AG08395 (cell line): Measurements from ENCODE around the gene RAD23A.
A peak's percentile ranks its signal among the peaks of the same experiment; 100 is the strongest.
"Not testable (repeated sequence)": the region's sequence is repeated elsewhere in the genome, so short reads cannot be mapped to it uniquely, and the experiment has no call there.

Experiments
- DNase-seq: peaks from one replicate; pipeline ENCODE4 v3.0.0; 2012; ENCODE audit warnings: mixed read lengths, low spot score

RAD23A gene

DNA sequence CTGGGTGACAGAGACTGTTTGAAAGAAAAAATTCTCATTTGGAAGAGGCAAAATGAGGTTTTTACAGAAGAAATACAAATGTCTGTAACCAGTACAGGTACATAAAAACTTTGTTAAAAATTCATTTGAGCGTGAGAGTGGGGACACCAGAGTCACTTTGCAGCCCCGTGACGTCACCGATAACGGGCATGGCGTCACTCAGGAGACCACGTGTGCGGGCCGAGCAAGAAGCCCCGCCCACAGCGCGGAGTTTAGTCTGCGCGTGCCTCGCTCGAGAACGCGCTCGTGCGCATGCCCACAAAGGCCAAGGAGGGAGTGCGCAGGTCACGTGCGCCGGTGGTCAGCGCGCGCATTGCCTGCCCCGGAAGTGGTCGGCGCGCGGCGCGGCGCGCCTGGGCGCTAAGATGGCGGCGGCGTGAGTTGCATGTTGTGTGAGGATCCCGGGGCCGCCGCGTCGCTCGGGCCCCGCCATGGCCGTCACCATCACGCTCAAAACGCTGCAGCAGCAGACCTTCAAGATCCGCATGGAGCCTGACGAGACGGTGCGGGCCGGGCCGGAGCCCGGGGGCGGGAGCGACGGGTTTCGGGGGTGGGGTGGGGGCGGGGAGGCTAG, at the start of gene RAD23A:
Gene RAD23A, plus strand, starts transcription at position 384 of the 613 bp plus-strand sequence. Its CDS starts 87 bp downstream, at position 471.
- DNase-seq = peak; percentile 97

DNA sequence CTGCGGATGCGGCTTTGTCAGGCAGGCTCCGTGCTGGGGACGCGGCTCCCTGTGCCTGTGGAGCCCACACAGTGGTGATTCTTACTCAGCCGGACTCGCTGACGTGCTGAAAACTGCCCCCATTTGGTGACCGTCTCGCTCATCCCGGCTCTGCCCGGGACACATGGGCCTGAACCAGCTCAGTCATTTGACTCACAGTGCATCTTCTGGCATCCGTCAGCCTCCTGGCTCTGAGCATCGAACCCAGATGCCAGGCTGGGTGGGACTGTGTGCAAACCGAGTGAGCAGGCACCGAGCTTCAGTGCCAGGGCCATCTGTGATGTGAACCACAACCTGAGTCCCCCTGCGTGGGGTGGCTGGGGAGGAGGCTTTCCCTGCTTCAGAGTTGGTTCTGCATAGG, 49.2 kb upstream of the RAD23A start:
- DNase-seq = no peak

DNA sequence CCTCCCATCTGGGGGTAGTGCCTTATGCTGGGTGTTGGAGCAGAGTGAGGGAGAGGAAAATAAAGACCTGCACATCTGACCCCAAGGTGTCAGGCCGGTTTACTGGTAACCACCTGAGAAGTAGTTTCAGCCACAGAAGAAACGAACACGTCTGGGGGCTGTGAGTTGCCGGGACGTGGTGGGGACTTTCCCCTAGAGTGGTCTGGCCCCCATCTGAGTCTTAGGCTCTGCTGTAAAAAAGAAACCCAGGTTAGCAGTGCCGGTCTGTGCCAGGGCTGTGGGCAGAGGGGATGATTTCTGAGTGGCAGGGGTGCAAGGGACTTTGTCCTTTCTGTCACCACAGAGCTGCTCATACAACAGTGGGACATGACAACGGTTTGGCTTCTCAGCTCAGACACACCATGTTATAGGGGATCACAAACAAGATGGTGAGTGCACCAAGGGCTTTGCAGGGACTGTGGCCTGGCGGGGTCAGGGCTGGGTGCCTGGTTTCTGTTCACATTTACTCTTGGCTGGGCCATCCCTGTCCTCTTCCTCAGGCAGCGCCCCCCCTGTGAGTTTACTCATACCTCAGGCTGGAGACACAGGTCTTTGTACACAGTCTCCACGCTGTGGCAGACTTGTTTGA, 45.7 kb upstream of the RAD23A start:
- DNase-seq = no peak

DNA sequence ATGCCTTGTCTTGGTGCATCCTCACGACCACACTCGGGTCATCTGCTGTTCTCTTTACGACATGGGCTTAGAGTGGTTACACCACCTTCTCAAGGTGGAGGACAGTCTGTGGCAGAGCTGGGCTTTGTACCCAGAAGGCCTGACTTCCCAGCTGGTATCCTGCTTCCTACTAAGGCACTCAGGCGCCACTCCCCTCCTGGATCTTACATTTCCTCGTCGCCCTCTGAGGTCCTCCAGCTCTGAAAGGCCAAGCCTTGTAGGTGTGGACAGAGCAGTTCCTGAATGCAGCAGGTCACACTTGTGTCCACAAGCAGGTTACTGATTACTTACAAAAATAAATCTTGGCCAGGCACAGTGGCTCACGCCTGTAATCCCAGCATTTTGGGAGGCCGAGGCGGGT, 38.5 kb upstream of the RAD23A start:
- no peak for DNase-seq

DNA sequence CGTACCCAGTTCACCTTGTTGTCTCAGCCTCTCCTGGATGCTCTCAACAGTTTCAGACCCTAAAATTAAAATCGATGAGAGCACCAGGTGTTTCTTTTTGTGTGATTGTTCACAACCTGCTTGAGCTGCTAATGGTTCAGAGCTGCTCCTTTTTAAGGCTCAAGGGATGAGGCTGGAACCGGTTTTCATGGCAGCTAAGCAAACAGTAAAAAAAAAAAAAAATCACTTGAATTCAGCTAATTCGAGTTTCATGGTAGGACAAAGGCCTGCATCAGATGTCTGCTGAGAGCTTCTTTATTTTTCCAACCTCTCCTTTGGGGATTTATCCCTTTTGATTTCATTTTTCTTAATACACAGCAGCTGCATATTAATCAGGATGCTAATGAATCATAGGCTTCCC, 33.1 kb upstream of the RAD23A start:
- DNase-seq = no peak

DNA sequence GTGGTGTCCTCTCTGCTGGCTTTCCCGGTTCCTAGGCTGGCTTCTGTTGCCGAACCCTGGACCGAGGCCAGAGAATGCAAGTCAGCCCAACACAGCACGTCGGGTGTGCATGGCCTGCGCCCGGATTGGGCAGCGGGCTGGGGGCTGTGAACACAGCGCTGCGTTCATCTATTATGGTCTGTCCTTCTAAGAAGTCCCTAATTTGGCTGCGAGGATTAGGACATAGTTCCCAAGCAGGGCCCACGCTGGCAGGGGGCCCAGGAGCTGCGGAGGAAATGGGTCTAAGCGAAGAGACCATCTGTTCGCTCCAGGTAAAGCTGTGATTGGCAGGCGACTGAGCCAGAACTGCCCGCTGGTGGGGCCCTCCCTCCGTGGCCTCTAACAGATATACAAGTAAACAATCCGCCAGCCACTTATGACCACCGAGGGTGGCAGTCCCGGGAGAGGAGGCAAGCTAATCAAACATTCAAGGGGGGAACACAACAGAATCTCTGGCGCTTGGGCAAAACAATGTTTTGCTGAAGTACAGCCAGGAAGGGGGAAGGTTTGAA, 32.6 kb upstream of the RAD23A start:
- peak; percentile 65 for DNase-seq

DNA sequence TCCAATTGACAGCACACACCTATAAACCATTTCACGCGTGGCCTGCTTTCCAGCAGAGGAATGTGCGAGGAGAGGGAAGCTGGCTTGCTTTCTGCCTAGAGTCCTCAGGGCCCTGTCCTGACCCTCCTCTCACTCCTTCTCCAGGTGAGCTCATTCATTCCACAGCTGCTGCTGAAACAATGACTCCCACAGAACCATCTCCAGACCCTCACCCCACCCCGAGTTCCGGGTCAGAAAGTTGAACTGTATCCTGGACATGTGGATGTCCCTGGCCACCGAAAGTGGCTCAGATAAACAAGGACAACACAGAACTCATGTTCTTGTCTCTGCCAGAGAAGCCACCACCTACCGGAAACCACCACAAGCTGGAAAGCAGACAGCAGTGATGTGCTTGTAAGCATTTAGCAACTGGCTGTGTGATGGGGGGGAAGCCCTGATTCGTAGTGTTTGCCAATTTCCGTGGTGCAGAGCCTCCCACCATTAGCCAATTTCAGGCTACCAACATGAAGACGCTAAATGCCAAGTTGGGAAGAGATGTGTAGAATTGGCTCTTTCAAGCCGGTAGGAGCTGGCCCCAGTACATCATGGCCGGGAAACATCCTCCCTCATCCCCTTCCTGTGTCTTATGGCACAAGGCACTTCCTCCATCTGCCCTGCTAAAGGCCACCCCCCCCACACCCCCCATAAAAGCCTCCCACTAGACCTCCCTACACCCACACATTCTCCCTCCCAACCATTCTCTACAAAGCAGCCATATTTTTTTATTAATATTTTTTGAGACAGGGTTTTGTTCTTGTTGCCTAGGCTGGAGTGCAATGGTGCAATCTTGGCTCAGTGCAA, 31.6 kb upstream of the RAD23A start:
- DNase-seq = peak; percentile 47

DNA sequence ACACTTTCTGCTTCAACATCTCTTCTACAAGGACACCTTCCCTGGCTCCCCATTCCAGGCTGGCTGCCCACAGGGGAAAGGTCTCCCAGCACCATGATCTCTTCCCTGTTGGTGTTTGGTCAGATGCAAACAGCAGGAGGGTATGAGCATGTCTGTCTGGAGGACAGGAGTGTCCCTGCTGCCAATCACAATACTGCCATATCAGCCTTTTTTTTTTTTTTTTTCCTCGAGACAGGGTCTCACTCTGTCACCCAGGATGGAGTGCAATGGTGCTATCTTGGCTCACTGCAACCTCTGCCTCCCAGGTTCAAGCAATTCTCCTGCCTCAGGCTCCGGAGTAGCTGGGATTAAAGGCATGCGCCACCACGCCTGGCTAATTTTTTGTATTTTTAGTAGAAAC, 29.8 kb upstream of the RAD23A start:
- not testable (repeated sequence) for DNase-seq

DNA sequence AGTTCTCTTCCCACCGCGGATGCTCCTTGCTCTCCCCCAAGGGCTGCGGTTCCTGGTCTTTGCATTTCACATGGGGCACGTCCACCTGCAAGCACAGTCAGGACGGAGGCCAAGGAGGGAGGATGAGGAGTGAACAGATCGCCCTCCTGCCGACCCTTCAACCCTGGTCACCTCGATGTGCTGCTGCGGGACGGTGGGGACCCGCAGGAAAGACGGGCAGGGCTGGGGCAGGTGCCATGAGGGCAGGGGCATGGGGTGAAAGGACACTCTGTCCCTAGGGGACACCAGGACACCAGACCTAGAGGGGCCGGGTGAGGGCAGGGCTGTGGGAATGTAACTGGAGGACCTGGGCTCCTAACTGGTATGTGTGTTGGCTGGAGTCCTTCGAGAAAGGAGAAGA, 27.4 kb upstream of the RAD23A start:
- DNase-seq = no peak

DNA sequence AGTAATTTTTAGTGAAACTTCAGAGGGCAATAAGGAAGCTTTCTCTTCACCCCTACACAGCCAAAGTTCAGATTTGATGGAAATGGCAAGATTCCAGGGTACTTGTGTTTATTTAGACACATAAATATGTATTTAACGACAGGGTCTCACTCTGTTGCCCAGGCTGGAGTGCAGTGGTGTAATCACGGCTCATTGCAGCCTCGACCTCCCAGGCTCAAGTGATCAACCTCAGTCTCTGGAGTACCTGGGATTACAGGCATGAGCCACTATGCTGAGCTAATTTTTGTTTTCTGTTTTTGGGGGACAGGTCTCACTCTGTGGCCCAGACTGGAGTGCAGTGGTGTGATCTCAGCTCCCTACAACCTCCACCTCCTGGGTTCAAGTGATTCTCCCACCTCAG, 24.6 kb upstream of the RAD23A start:
- DNase-seq = no peak

DNA sequence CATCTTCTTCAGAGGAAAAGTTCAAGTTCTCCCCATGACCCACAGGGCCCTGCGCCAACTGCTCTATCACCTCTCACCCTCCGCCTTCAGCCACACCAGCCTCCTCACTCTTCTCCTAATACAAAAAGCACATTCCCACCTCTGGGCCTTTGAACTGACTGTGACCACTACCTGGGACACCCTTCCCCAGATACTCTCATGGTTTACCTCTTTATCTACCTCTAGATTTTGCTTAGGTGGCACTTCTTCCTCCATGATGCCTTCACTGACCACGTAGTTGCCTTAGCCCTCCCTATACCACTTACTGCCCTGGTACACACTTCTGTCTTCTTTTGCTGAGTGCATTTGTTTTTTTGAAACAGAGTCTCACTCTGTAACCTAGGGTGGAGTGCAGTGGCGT, 22.7 kb upstream of the RAD23A start:
- DNase-seq = no peak

DNA sequence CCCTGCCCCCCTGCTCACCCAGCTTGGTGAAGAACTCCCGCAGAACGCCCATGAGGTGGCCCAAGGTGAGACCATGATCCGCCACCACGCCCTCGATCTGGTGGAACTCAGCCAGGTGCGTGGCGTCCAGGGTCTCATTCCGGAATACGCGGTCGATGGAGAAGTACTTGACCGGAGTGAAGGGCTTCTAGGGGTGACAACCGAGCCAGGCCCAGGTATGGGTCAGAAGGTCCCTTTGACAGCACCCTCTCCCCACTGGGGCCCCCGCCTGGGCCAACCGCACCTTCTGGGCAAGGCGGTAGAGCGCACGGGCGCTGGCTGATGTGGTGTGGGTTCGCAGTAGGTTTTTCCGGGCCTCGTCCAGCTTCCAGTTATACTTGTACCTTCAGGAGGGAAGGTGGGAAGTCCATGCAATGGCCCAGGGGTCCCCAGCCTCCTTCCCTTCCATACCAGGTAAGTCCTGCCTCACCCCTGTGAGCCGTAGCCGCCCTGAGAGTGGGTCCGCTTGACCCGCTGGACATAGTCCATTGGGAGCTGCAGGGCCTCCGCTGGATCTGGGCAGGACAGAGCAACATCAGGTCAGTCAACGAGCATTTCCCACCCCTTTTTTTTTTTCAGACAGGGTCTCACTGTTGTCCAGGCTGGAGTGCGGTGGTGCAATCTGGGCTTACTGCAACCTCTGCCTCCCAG, 20.9 kb upstream of the RAD23A start:
- DNase-seq = no peak

DNA sequence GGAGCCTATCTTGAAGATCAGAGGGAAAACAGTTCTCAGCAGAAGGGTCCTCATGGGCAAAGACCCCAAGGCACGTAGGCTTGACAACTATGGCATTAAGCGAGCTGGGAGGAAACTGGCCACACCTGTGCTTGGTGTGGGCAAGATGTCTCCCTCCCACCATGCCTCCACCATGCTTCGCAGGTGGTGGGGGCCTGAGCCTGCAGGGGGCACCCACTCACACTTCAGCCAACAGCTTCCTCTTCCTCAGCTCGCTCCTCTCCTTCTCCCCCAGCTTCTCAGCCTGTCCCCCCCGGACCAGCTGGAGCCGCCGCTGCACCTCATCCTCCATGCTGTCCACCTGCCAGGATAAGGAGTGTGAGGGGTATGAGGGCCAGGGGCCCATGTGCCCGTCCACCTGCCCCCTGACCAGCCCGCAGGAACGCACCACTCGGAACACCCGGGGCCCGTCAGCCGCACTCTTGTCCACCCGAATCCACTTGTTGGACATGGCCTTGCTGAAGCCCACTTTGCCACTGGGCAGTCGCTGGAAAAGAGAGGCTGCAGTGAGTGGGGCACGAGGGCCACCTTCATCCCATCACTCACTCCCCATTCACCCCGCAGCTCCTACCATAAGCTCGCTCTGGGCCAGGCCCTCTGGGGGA, 15.5 kb upstream of the RAD23A start:
- DNase-seq = no peak

DNA sequence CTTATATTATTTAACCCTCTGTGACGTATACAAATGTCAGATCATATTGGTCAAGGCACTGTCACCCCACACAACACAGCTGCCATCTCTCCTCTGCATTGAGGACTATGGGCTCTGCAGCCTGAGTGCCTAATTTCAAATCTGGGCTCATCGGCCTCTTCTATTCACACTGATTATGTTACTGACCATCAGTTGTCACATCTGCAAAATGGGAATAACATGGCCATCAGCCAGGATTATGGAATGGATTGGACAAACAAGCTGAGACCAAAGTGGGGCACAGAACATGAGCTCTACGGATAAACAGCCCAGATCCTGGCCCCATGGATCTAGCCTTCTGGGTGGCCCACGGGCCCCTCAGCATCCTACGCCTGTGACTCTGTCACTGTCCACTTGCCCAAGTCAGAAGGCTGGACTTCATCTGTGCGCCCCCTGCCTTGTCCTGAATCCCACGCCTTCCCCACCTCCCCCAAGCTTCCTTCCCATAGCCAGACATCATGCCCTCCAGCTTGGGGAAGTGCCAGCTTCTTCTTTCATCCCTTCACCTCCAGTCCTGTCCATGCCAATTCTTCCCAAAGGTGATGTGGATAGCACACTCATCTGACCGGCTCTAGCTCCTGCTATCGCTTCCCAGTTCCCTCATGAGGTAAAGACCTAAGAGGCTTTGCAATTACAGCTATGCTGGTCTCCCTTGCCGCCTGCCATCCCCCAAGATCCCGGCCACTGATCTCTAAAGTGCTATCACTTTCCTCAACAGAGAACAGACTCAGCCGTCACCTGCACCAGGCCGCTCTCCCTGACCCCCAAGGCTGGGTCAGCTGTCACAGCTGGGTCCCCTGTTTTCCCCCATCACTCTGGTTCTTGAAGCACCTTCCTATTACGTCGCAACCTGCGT, 13.0 kb upstream of the RAD23A start:
- DNase-seq = no peak

DNA sequence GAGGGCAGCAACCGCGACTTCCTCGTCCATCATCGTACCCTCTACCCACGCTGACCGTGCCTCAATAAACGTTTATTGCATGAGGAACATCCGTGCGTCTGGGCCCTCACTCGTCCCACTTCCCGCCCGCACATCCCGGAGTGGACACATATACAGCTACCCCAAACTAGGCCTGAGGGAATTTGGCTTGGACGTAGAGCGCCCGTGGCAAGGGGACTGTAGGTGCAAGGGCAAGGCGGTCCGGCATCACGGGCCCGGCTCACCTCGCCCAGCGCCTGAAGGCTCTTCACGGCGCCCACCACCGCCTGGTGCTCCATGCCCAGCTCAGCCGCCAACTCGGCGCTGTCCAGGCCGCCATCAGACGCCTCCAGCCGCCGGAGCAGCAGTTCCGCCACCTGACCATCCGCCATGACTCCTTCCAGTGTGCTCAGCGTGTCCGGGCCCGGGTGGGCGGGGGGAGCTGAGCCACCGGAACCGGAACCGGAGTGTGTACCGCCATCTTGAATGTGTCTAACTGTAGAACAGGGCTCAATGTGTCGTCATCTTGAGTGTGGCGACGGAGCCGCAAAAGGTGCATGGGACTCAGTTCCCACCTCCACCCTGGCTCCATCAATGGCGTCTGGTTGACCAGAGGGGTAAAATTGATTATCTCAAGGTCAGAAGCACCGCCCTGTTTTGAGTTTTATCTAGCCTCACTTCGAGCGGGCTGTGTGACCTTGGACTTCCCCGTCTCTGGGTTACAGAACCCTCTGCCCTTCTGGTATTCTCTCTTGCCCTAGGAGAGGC, 12.2 kb upstream of the RAD23A start, which contains the start of gene FARSA:
Gene FARSA, minus strand, starts transcription at position 425 of the 786 bp plus-strand sequence. Its CDS starts 15 bp downstream, at position 410.
- DNase-seq = peak; percentile 94

DNA sequence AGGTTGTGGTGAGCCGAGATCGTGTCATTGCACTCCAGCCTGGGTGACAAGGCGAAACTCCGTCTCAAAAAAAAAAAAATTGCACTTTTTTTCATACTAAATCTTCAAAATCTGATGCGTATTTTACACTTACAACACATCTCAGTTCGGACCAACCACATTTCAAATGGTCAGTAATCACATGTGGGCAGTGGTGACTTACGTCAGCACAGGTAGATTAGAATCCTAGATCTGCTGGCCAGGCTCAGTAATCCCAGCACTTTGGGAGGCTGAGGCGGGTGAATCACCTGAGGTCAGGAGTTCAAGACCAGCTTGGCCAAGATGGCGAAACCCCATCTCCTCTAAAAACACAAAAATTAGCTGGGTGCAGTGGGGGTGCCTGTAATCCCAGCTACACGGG, 10.6 kb upstream of the RAD23A start:
- DNase-seq = no peak

DNA sequence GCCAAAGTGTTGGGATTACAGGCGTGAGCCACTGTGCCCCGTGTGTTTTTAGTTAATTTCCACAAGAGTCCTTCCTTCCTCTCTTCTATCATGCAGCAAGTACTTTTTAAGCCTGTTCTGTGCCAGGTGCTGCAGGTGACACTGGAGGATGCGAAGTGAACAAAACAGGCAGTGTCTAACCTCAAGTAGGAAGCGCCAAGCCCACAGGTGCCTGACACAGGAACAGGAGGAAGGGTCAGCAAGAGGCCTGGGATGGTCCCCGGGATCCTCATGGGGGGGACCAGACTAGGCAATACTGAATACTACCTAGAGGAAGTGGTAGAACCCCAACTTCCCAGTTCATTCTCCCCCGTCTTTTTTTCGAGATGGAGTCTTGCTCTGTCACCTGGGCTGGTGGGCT, 9.1 kb upstream of the RAD23A start:
- no peak for DNase-seq

DNA sequence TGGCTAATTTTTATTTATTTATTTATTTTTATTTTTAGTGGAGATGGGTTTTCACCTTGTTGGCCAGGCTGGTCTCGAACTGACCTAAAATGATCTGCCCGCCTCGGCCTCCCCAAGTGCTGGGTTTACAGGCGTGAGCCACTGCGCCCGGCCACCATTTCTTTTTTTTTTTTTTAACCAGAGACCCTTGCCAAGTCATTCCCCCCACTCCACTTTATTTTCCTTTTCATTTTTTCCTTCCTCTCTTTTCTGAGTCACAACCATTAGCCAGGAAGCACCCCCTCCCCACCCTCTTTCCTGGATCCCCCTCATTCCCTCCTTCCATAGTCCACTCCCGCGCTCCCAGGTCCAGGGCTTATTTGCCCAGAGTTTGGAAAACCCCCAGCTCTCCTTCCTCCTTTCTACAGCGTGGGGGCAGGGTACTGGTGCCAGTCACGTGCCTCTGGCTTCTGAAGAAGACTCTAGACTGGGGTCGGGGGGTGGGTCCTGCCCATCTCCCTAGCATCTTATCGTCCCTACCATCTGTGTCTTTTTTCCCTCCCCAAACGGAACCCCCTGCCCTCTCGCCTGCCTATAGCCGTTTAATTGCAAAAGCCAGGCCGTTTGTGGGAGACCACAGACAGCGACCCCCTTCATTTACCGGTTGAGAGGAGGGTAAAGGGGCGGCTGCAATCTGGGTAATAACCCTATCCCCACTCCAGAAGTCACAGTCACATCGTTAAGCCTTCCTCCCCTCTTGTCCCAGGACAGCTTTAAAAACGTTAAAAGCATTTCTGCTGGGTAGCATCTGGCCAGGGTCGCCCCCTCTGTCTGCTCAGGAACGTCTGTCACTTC, 8.4 kb upstream of the RAD23A start:
- no peak for DNase-seq
